MM.1S (cell line): ENCODE results near the gene SEMA6A.

Source experiments
- DNase-seq: peaks from one replicate; pipeline ENCODE4 v3.0.0-alpha.2; 2015
- H2AFZ ChIP-seq: fragments of 300-600 bp; sonication (generic); 2 replicates; pipeline ENCODE4 v1.6.0; 2016; ENCODE audit warnings: antibody characterized with exemption, low read length
- H3F3A ChIP-seq: fragments of 300-600 bp; sonication (generic); 2 replicates; pipeline ENCODE4 v1.6.1; 2016; ENCODE audit warnings: mild to moderate bottlenecking, antibody characterized with exemption, low read length, moderate library complexity, mixed read lengths; ENCODE audit not compliant: insufficient read depth
- H3K27ac ChIP-seq: fragments of 300-600 bp; sonication (generic); 2 replicates; pipeline ENCODE4 v1.5.1; 2016; ENCODE audit warnings: mild to moderate bottlenecking, low read length
- H3K27me3 ChIP-seq: fragments of 300-600 bp; sonication (generic); replicated peaks from 2 replicates; pipeline ENCODE4 v1.6.0; 2016; ENCODE audit warnings: low read length; ENCODE audit not compliant: insufficient read depth
- H3K36me3 ChIP-seq: fragments of 300-600 bp; sonication (generic); replicated peaks from 2 replicates; pipeline ENCODE4 v1.6.1; 2016; ENCODE audit warnings: mild to moderate bottlenecking, low read length, mixed read lengths; ENCODE audit not compliant: insufficient read depth
- H3K4me1 ChIP-seq: fragments of 300-600 bp; sonication (generic); 2 replicates; pipeline ENCODE4 v1.6.1; 2016; ENCODE audit warnings: low read length, mixed read lengths
- H3K4me2 ChIP-seq: fragments of 300-600 bp; sonication (generic); 2 replicates; pipeline ENCODE4 v1.6.0; 2016; ENCODE audit warnings: low read depth, low read length
- H3K4me3 ChIP-seq: fragments of 300-600 bp; sonication (generic); 2 replicates; pipeline ENCODE4 v1.5.1; 2016; ENCODE audit warnings: low read length, mixed read lengths
- H3K79me2 ChIP-seq: fragments of 300-600 bp; sonication (generic); 2 replicates; pipeline ENCODE4 v1.6.1; 2016; ENCODE audit warnings: mixed run types, low read length, mixed read lengths
- H3K9ac ChIP-seq: fragments of 300-600 bp; sonication (generic); 2 replicates; pipeline ENCODE4 v1.6.1; 2016; ENCODE audit warnings: low read length, mixed read lengths
- H3K9me2 ChIP-seq: fragments of 300-600 bp; sonication (generic); replicated peaks from 2 replicates; pipeline ENCODE4 v1.6.1; 2016; ENCODE audit warnings: mild to moderate bottlenecking, low read length, mixed read lengths; ENCODE audit not compliant: insufficient read depth
- H3K9me3 ChIP-seq: fragments of 300-600 bp; sonication (generic); replicated peaks from 2 replicates; pipeline ENCODE4 v1.6.1; 2016; ENCODE audit warnings: mild to moderate bottlenecking, low read length, mixed read lengths; ENCODE audit not compliant: insufficient read depth
- H4K20me1 ChIP-seq: fragments of 300-600 bp; sonication (generic); 2 replicates; pipeline ENCODE4 v1.6.1; 2016; ENCODE audit warnings: mild to moderate bottlenecking, low read length, moderate library complexity, mixed read lengths; ENCODE audit not compliant: insufficient read depth
- CTCF ChIP-seq: fragments of 300-600 bp; sonication (generic); IDR thresholded peaks from 2 replicates; pipeline ENCODE4 v1.5.1; 2016; ENCODE audit warnings: antibody characterized with exemption, low read length, mixed read lengths
- EZH2 ChIP-seq: fragments of 300-600 bp; sonication (generic); optimal IDR thresholded peaks from 2 replicates; pipeline ENCODE3; 2017; ENCODE audit warnings: low read depth, mild to moderate bottlenecking, antibody characterized with exemption, low read length, mixed read lengths
- EZH2phosphoT487 ChIP-seq: fragments of 300-600 bp; sonication (generic); IDR thresholded peaks from 2 replicates; pipeline ENCODE4 v1.6.1; 2018; ENCODE audit warnings: antibody characterized with exemption, low read length

SEMA6A gene

GRCh38 chr5:116462500-116462899 is 112.1 kb downstream of the SEMA6A start:
- Histone ChIP-seq H3K9me3 (no peaks in the 10 kb centered on the region), H3K4me1 (no peaks in the 10 kb centered on the region), H3K9me2 (no peaks in the 10 kb centered on the region), H3K36me3 (no peaks in the 10 kb centered on the region), H2AFZ (no peak overlapping the region), H3K27ac (no peak overlapping the region), H3K4me3 (no peak overlapping the region), H4K20me1 (no peaks in the 10 kb centered on the region), H3K9ac (no peak overlapping the region), H3F3A (no peaks in the 10 kb centered on the region), H3K27me3 (peaks cover 5% of the 10 kb centered on the region), H3K4me2 (no peak overlapping the region), H3K79me2 (no peaks in the 10 kb centered on the region)
- DNase-seq, result no peak
- no peak for TF ChIP-seq EZH2
- TF ChIP-seq EZH2phosphoT487, result no peak
- TF ChIP-seq CTCF, result no peak

- Histone ChIP-seq H3K9me2 (no peaks in the 10 kb centered on the region), H3K4me2 (no peak overlapping the region), H3K27ac (no peak overlapping the region), H3K9ac (no peak overlapping the region), H3K4me1 (no peaks in the 10 kb centered on the region), H2AFZ (no peak overlapping the region), H3K4me3 (no peak overlapping the region), H3K9me3 (no peaks in the 10 kb centered on the region), H3K27me3 (peaks cover 32% of the 10 kb centered on the region), H3F3A (0 out of 2 replicates have a peak, but pooled peaks cover under 1% of the 10 kb centered on the region), H3K79me2 (no peaks in the 10 kb centered on the region), H4K20me1 (no peaks in the 10 kb centered on the region), H3K36me3 (no peaks in the 10 kb centered on the region)
- no peak for TF ChIP-seq EZH2phosphoT487
- no peak for TF ChIP-seq EZH2
- TF ChIP-seq CTCF, result no peak
- DNase-seq, result no peak
Measured at GRCh38 chr5:116459301-116459700, 115.3 kb downstream of the SEMA6A start.

- no peak overlapping the region for H2AFZ ChIP-seq
- H3K9ac ChIP-seq, result no peak overlapping the region
- no peaks in the 10 kb centered on the region for H3K9me3 ChIP-seq
- no peaks in the 10 kb centered on the region; the same call in 1 of the 2 replicates for H4K20me1 ChIP-seq
- H3K27me3 ChIP-seq, result peaks cover 54% of the 10 kb centered on the region
- H3K9me2 ChIP-seq, result no peaks in the 10 kb centered on the region
- 0 out of 2 replicates have a peak, but pooled peaks cover 6% of the 10 kb centered on the region for H3F3A ChIP-seq
- no peaks in the 10 kb centered on the region for H3K36me3 ChIP-seq
- H3K4me2 ChIP-seq, result no peak overlapping the region
- DNase-seq, result no peak
- TF ChIP-seq EZH2phosphoT487 (no peak), EZH2 (no peak), CTCF (no peak)
- no peak overlapping the region for H3K4me3 ChIP-seq
- H3K4me1 ChIP-seq, result no peaks in the 10 kb centered on the region
- H3K27ac ChIP-seq, result no peak overlapping the region
- H3K79me2 ChIP-seq, result no peaks in the 10 kb centered on the region
Measured at GRCh38 chr5:116457062-116457461, 117.6 kb downstream of the SEMA6A start.
